Progenitor cell of endocrine pancreas (in vitro differentiated cells): ENCODE measurements around the gene MEDAG. TPM values are rescaled to one million over a fixed set of nuclear protein-coding genes. Genes with fewer than 3 reads are reported as not detected.

ENCODE experiments used
- DNase-seq: peaks from one replicate; pipeline ENCODE4 v3.0.0; 2021; ENCODE audit warnings: low spot score; ENCODE audit not compliant: unreplicated experiment
- H3K27ac Mint-ChIP-seq: 2 replicates; pipeline ENCODE4 v1.8.0; 2021; ENCODE audit warnings: mild to moderate bottlenecking, moderate library complexity, mixed read lengths
- H3K27me3 Mint-ChIP-seq: 2 replicates; pipeline ENCODE4 v1.8.0; 2021; ENCODE audit warnings: mixed read lengths
- H3K36me3 Mint-ChIP-seq: 2 replicates; pipeline ENCODE4 v1.8.0; 2022; ENCODE audit warnings: mixed read lengths; ENCODE audit not compliant: insufficient read depth
- H3K4me1 Mint-ChIP-seq: 2 replicates; pipeline ENCODE4 v1.8.0; 2021; ENCODE audit warnings: low read depth, mixed read lengths
- H3K4me3 Mint-ChIP-seq: 2 replicates; pipeline ENCODE4 v1.8.0; 2021; ENCODE audit warnings: low read depth, mild to moderate bottlenecking, moderate library complexity, mixed read lengths
- H3K9me3 Mint-ChIP-seq: 2 replicates; pipeline ENCODE4 v1.8.0; 2021; ENCODE audit warnings: low read depth, mixed read lengths
- total RNA-seq: library from RNA; stranded (reverse); gene quantifications from 2 replicates; pipeline ENCODE4 v1.2.1, GENCODE V29; 2021
- TF ChIP-seq, protein P1 (sequence below): fragments of 200-600 bp; sonication (generic); IDR thresholded peaks from one replicate; pipeline ENCODE4 v1.5.0; 2021; ENCODE audit warnings: antibody characterized with exemption, mild to moderate bottlenecking; ENCODE audit not compliant: unreplicated experiment

The MEDAG gene
- total RNA-seq, 1 donor from 2014 or later, result not detected

DNA sequence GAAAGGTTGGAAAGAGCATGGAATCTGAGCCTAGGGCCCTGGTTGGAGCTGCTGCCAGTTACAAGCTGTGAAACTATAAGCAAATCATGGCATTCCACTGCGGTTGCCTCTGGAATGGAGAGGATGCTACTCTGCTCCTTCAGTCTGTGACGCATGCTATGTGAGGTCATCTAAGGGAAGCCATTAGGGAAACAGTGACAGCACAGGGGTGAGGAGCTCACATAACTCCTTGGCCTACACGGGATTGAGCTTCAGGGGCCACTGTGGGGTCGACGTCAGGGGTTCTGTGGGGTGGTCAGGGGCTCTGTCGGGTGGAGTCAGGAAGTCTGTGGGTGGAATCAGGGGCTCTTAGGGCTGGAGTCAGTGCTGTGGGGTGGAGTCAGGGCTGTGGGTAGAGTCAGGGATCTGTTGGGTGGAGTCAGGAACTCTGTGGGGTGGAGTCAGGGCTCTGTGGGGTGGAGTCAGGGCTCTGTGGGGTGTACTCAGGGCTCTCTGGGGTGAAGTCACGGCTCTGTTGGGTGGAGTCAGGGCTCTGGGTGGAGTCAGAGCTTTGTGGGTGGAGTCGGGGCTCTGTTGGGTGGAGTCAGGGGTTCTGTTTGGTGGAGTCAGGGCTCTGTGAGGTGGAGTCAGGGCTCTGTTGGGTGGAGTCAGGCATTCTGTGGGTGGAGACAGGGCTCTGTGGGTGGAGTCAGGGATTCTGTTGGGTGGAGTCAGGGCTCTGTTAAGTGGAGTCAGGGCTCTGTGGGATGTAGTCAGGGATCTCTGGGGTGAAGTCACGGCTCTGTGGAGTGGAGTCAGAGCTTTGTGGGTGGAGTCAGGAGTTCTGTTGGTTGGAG, 35.8 kb upstream of the MEDAG start:
- no peak for DNase-seq
- Mint-ChIP-seq H3K9me3 (no peaks in the 10 kb centered on the region), H3K27ac (no peak overlapping the region), H3K4me1 (peaks cover 16% of the 10 kb centered on the region), H3K36me3 (no peaks in the 10 kb centered on the region), H3K4me3 (no peak overlapping the region), H3K27me3 (peaks cover 13% of the 10 kb centered on the region)
- TF ChIP-seq, protein P1, sequence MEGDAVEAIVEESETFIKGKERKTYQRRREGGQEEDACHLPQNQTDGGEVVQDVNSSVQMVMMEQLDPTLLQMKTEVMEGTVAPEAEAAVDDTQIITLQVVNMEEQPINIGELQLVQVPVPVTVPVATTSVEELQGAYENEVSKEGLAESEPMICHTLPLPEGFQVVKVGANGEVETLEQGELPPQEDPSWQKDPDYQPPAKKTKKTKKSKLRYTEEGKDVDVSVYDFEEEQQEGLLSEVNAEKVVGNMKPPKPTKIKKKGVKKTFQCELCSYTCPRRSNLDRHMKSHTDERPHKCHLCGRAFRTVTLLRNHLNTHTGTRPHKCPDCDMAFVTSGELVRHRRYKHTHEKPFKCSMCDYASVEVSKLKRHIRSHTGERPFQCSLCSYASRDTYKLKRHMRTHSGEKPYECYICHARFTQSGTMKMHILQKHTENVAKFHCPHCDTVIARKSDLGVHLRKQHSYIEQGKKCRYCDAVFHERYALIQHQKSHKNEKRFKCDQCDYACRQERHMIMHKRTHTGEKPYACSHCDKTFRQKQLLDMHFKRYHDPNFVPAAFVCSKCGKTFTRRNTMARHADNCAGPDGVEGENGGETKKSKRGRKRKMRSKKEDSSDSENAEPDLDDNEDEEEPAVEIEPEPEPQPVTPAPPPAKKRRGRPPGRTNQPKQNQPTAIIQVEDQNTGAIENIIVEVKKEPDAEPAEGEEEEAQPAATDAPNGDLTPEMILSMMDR, result no peak

DNA sequence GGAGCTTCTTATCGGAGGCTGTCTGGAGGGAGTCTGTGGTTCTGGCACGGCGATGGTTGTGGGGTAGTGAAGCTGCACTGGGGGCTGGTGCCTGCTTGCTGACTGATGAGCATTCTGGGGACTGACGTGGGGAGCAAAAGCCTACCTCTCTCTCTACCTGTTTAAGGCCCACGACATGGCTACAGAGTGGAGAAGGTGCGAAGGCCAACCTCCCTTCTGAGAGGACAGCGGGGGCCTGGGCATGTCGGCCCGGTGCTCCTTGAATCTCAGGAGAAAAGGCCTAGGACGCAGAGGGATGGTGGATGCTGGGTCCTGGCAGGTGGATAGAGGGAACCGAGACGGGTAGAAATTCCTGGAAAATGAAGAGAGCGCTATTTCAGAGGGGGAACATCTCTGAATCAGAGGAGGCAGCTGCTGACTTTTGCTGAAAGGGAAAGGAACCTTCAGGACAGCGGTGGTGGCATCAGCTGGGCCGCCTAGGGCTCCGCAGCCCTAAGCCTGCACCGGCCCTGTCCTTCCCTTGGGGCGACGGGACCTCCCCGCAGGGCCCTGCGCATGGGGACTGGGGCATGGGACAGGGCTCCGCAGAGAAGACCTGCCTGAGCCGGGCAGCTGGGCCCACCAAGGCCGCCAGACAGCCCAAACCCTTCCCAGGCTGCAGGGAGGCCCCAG, 35.0 kb upstream of the MEDAG start:
- peaks cover 13% of the 10 kb centered on the region for H3K4me1 Mint-ChIP-seq
- no peak for DNase-seq
- H3K27me3 Mint-ChIP-seq, result peaks cover 9% of the 10 kb centered on the region
- TF ChIP-seq, protein P1, result no peak
- no peaks in the 10 kb centered on the region for H3K36me3 Mint-ChIP-seq
- no peaks in the 10 kb centered on the region for H3K9me3 Mint-ChIP-seq
- H3K4me3 Mint-ChIP-seq, result no peak overlapping the region
- H3K27ac Mint-ChIP-seq, result no peak overlapping the region

DNA sequence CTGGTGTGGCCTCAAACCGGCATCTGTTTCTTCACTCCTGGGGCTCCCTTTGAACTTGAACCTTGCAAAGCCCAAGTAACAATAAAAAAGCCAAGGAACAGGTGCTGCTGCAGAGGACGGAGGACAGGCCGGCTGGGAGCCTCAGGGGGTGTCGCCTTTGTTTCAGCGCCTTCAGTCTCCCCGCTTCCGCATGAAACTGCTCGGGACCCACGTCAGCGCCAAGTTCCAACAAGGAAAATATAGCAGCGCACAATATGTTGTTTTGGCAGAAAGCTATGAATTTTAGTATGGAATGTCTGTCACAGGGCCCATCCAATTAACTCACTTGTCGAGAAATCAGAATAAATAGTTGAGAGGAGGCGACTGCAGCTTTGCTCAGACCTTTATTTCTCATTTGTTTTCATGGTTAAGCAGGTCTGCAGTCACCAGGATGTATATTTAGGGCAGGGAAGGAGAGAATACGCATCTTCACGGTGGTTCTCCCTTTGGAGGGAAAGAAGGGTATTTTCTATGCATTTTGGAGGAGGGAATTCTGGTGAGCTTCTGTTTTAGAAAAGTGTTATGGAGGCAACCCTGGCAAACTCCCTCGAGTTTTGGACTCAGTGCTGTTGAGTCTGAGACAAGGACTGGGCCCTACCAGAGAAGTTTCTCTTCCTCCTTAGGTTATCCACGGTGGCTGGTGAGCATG, 34.3 kb upstream of the MEDAG start:
- Mint-ChIP-seq H3K9me3 (no peaks in the 10 kb centered on the region), H3K4me3 (no peak overlapping the region), H3K4me1 (peaks cover 11% of the 10 kb centered on the region), H3K27me3 (peaks cover 9% of the 10 kb centered on the region), H3K27ac (no peak overlapping the region), H3K36me3 (no peaks in the 10 kb centered on the region)
- DNase-seq, result no peak
- TF ChIP-seq, protein P1, result no peak

DNA sequence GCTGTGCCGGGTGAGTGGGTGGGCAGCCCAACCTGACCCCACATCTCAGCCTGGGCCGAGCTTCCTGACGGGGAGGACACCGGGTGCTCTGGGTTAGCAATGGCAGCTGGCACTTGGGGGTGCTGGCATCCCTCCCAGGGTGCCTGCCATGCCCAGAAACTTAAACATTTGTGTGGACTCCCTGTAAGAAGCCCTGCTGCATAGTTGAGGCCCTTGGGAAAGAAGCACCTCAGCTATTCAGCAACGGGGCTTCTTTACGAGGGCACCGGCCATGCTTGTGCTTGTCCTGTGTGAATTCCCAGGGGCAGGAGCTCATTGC, 33.8 kb upstream of the MEDAG start:
- Mint-ChIP-seq H3K4me1 (peaks cover 8% of the 10 kb centered on the region), H3K9me3 (no peaks in the 10 kb centered on the region), H3K36me3 (no peaks in the 10 kb centered on the region), H3K4me3 (no peak overlapping the region), H3K27me3 (peaks cover 9% of the 10 kb centered on the region), H3K27ac (no peak overlapping the region)
- TF ChIP-seq, protein P1, result no peak
- DNase-seq, result no peak

DNA sequence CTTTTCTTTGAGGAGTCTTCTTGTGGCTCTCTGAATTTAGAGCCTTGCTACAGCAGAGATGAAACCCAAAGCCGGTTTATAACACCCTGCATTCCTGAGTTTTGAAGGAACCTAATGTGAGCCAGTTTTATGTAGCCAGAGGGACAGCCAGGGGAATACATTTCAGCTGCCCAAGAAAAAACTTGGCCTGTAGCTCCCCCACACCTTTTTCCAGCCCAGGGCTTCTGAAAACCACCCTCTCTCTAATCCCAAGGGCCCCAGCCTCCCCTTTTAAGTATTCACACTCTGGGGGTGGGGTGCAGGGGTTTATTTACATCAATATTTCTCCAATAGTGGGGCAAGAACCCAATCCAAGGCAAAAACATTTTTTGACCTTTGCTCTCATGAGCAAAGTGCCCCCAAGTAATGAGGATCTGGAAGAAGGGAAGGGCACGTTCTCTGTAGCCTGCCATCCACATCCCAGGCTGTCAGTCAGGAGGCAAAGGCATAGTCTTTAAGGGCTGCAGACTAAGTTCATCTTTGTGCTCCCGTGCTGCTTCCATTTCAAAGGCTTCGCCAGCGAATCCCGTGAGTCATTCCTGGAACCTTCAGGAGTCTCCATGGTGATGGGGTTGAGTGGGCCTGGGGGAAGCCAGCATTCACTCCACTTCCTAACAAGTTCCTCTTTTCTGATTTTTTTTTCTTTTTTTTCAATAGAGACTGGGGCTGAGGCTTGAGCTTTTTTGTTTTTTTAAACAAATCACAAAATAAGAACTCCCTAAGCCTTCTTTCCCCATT, 33.2 kb upstream of the MEDAG start:
- no peaks in the 10 kb centered on the region for H3K36me3 Mint-ChIP-seq
- H3K27ac Mint-ChIP-seq, result no peak overlapping the region
- peaks cover 9% of the 10 kb centered on the region for H3K27me3 Mint-ChIP-seq
- H3K4me3 Mint-ChIP-seq, result no peak overlapping the region
- H3K4me1 Mint-ChIP-seq, result peaks cover 13% of the 10 kb centered on the region
- TF ChIP-seq, protein P1, result no peak
- no peaks in the 10 kb centered on the region for H3K9me3 Mint-ChIP-seq
- no peak for DNase-seq
